Tongue (tissue), 2 donors: Measurements from ENCODE around the gene TIMMDC1. TPM values are rescaled to one million over a fixed set of nuclear protein-coding genes. Genes with fewer than 3 reads are reported as not detected.
"Not testable (repeated sequence)": the region's sequence is repeated elsewhere in the genome, so short reads cannot be mapped to it uniquely, and the experiment has no call there.

Source experiments
- DNase-seq: peaks from one replicate; pipeline ENCODE4 v3.0.0-alpha.2; 2015
- total RNA-seq: library from RNA; depleted of rRNA; stranded (reverse); fragments of >200 nt; gene quantifications from one replicate; pipeline ENCODE4 v1.2.3, GENCODE V29; 2014

Gene TIMMDC1
- total RNA-seq, 1 donor from 2014 or later: 52.4 TPM

DNA sequence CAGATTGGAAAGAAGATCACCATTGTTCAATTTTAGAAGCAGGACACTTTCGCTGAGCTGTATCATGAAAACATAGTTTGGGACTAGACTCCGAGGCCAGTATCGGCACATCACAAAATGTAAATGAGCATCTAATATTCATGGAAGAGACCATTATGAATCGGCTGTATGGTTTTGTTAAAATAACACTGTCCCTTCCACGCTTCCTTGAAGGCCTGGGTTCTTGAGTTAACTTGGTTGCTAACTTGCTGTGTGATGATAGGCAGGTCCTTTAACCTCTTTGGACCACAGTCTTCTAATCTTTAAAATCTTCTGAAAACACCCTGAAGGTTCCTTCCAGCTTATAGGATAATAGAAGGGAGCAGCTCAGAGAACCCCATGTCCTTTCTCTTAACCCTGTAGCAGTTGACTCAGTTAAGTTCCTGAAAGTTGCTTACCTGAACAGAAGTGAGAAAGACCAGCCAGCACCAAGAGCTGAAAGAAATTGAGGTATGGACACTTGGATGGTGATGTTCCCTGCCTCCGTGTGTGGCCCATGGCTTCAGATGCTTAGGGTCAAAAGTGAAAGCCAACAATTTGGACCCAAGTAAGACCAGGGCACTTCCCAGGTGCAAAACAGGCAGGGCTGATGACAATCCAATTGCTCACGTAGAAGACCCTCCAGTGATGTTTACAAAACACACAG lies 59.0 kb downstream of the TIMMDC1 start:
- DNase-seq: no peak

DNA sequence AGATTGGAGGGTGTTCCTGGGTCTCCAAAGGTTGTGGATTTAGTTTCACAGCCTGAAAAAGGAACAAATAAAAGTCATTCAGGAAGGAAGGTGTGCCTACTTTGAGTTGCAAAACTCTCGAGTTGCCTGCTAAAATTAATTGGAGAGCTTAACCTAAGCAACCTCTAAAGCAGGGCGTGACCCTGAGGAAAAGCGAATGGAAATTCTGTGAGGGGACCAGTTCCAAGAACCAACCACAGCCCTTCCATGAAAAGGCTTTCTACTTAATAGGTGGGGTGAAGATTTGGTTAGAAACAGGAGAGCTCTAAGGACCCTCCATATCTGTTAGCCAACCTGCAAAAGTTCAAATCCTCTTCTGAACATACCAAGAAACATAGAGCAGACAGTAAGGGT lies 59.5 kb downstream of the TIMMDC1 start:
- no peak for DNase-seq

DNA sequence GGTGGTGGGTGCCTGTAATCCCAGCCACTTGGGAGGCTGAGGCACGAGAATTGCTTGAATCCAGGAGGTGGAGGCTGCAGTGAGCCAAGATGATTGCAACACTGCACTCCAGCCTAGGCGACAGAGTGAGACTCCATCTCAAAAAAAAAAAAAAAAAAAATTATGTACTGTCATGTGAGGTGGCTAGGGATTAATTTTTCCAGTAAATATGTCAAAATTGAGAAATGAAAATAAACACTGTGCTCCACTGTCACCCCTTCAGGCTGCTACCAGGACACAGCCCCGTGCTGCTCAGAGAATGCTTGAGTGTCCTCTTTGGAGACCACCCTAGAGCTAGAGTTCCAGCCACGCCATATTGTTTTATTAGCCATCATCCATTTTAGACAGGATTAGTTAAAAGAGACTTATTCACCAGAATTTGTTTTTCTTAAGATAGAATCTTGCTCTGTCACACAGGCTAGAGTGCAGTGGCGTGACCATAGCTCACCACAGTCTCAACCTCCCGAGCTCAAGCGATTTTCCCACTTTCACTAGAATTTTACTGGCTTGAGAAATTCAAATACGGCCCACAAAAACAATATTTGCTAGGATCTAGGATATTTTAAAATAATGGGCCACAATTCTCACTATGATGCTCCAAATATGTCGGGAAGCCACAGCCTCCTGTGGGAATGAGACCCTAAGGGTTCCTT lies 60.4 kb downstream of the TIMMDC1 start:
- no peak for DNase-seq

DNA sequence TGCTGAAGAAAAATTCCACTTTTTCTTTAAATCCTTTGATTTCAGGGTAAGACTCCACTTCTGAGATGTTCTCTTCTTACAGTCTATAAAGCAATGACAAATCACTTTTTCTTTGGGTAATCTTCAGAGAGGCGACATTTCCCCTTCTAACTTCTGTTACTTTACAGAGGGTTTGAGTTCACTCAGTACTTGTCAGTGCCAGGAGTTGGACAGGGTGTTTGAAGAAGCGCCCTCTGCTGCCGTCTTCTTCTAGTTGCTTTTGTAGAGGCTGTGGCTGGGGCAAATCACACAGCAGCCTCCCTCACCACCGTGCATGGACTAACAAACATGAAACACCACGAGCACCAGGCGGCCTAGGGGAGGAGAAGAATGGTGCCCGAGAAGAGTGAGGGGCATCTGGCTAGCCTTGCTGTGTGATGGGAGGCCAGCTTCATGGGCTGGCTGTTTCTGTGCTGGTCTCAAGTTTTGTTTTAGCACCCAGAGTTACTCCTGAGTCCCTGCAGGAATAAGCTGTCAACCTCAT lies 61.2 kb downstream of the TIMMDC1 start, which contains the start of gene CD80:
Gene CD80, minus strand, starts transcription at position 174 of the 523 bp plus-strand sequence. CDS start 1,886 bp downstream, outside the sequence.
- DNase-seq: no peak

DNA sequence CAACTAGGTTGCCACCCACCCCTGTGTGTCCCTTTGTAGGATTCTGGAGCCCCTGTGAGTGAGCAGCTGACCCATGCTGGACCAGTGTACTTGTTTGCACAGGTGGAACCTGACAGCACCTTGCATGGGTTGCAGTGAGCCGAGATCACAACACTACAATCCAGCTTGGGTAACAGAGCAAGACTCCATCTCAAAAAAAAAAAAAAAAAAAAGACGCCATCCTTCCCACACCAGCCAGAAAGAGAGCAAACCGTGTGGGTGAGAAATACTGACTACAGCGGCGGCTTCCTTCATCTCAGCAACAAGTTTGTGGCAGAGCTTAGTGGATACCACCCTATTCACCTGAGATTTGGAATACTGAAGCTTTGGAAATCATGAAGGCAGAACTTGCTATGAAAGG lies 61.8 kb downstream of the TIMMDC1 start:
- no peak for DNase-seq

DNA sequence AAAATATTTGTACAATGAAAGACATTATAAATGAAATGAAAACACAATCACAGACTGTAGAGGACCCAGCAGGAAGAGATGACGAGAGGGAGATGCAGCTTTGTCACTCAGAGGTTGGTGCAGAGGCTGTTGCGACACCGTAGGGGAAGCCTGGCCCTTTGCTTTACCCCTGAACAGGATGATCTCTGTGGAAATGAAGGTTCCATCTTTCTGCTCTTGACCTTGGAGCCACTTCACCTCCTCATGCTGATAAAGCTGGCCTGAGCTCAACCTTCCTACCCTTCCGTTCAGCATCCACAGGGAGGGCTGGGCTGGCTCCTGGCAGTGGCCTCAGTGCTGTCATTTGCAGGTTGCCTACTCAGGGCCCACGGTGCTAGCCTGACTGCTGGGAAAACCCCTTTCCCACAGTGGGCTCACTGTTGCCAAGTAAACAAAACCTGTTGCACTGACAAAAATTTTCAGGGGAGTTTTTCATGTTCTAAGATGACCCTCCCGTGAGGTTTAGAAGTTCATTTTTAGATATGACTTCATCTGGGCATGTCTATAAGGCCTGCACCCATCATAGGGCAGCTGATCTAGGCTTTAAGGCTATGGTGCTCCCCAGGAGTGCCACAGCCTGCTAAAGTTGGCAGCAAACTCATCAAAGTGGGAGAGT lies 64.1 kb downstream of the TIMMDC1 start:
- no peak for DNase-seq

DNA sequence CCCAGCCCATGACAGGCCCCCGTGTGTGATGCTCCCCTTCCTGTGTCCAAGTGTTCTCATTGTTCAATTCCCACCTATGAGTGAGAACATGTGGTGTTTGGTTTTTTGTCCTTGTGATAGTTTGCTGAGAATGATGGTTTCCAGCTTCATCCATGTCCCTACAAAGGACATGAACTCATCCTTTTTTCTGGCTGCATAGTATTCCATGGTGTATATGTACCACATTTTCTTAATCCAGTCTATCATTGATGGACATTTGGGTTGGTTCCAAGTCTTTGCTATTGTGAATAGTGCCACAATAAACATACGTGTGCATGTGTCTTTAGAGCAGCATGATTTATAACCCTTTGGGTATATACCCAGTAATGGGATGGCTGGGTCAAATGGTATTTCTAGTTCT lies 65.0 kb downstream of the TIMMDC1 start:
- DNase-seq: not testable (repeated sequence)

DNA sequence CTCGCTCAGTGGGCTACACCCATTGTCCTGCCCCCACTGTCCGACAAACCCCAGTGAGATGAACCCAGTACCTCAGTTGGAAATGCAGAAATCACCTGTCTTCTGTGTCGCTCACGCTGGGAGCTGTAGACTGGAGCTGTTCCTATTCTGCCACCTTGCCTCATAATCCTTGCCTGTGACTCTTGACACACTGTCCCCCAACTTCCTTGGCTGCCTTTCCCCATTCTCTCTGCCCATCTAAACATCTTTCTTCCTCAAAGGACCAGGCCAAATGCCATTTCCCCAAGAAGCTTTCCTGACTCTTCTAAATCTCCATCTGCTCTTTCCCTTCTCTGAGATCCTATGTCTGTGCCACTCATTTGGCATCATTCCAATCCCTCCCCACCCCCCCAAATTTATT lies 70.8 kb downstream of the TIMMDC1 start:
- DNase-seq: no peak

DNA sequence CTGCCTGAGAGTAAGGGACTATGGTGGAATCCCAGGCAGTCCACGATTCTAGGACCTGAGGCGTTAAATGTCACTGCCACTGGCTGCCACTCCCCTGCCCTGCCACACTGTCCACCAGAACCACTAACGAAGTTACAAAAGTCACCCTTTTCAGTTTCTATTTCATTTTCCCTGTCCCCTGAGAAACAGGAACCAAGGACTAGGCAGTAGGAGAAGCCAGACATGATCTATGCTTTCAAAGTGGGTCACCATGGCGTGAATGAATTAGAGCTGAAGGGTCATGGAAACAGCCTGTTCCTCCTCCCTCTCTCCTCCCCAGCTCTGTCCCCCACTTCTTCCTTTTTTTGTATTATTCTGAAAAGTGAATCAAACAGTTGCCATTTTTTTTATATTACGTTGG lies 71.9 kb downstream of the TIMMDC1 start:
- DNase-seq: no peak

DNA sequence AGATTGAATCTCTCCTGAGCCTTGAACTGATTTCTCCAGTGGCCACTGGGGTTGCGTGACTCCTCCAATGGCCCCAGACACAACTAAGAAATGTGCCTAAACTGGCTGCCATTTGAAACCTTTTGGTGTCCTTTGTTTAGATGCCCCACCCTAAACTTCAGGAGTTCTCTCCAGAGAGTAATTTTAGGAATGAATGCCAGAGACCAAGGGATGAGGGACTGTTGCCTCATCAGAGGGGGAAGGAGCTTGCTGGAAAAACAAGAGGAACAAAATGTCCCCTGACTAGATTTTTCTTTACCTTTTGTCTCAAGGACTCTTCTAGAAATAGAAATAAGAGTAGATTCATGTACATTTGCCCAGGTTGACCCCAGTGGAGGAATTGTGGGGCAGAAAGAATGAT lies 72.9 kb downstream of the TIMMDC1 start:
- DNase-seq: no peak

DNA sequence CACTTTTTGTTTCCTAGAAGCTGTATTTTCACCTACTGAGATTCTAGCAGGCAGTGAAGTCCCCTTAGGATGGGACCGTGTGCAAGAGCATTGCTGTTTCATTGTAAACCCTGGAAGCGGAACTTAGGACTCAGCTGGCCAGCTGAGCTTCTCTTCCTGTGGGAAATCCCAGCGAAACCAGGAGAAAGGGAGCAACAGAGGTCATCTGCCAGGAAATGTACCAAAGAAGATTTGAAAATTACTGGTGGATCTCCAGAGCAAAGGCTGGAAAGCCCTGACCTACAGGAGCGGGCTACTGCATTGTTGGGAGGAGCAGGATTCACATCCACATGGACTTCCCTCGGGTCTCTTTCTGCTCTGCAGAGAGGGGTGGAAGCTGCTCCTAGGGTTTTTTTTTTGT lies 73.3 kb downstream of the TIMMDC1 start:
- DNase-seq: no peak

Other genes starting within 250 kb of the TIMMDC1 start
- gene ARHGAP31, start 204.2 kb upstream of the TIMMDC1 start, total RNA-seq: 16.4 TPM
- gene TMEM39A, start 34.9 kb upstream of the TIMMDC1 start, total RNA-seq: 55.7 TPM
- 26.4 TPM for gene POGLUT1, start 29.6 kb upstream of the TIMMDC1 start, total RNA-seq
- gene CD80, start 61.1 kb downstream of the TIMMDC1 start, total RNA-seq: not detected
- gene ADPRH, start 80.9 kb downstream of the TIMMDC1 start, total RNA-seq: 11.2 TPM
- gene PLA1A, start 99.3 kb downstream of the TIMMDC1 start, total RNA-seq: 0.31 TPM
- 38.7 TPM for gene POPDC2, start 162.0 kb downstream of the TIMMDC1 start, total RNA-seq
- gene COX17, start 178.9 kb downstream of the TIMMDC1 start, total RNA-seq: 17.2 TPM
- 2.1 TPM for gene CFAP91, start 204.5 kb downstream of the TIMMDC1 start, total RNA-seq